H1 (cell line): ENCODE results near the gene RASSF5. TPM values are rescaled to one million over a fixed set of nuclear protein-coding genes. Genes with fewer than 3 reads are reported as not detected.
A peak's percentile ranks its signal among the peaks of the same experiment; 100 is the strongest.

Experiments
- BACH1 ChIP-seq: IDR thresholded peaks from 2 replicates; pipeline ENCODE4 v1.6.1; 2012; ENCODE audit warnings: low read length, improper control_type of control experiment
- BRCA1 ChIP-seq: IDR thresholded peaks from 2 replicates; pipeline ENCODE4 v1.6.1; 2012; ENCODE audit warnings: low read depth, low read length, improper control_type of control experiment
- CBX8 ChIP-seq: fragments of 300-800, 300-1000 bp; sonication (generic); IDR thresholded peaks from 2 replicates; pipeline ENCODE4 v1.7.1; 2016; ENCODE audit warnings: low read depth, low read length, borderline replicate concordance
- CREB1 ChIP-seq: IDR thresholded peaks from 2 replicates; pipeline ENCODE4 v1.6.1; 2012; ENCODE audit warnings: inconsistent platforms
- CTBP2 ChIP-seq: IDR thresholded peaks from 2 replicates; pipeline ENCODE4 v1.7.0; 2011; ENCODE audit warnings: borderline replicate concordance, mild to moderate bottlenecking, moderate library complexity, mixed read lengths, low read length; ENCODE audit not compliant: insufficient read depth, insufficient read length
- EP300 ChIP-seq, 2 experiments: IDR thresholded peaks; 1 replicate in 1 of 2; 2 replicates in 1 of 2; pipeline ENCODE4 v1.6.1; 2011 to 2012; ENCODE audit warnings: low read depth in 2 of 2, low read length in 2 of 2, mild to moderate bottlenecking in 2 of 2, borderline replicate concordance in 1 of 2, inconsistent platforms in 1 of 2, moderate library complexity in 1 of 2
- FOSL1 ChIP-seq: IDR thresholded peaks from 2 replicates; pipeline ENCODE4 v1.6.1; 2011; ENCODE audit warnings: mild to moderate bottlenecking, low read depth, low read length, moderate library complexity; ENCODE audit not compliant: insufficient read depth
- HDAC2 ChIP-seq, 2 experiments: fragments of 300-600 bp in 1 of 2; sonication (generic) in 1 of 2; IDR thresholded peaks; 2 replicates each; pipeline ENCODE4 v1.6.1; 2011 to 2012; ENCODE audit warnings: low read depth in 2 of 2, low read length in 2 of 2, mild to moderate bottlenecking in 2 of 2, moderate library complexity in 2 of 2, borderline replicate concordance in 1 of 2, inconsistent platforms in 1 of 2
- HDAC6 ChIP-seq: IDR thresholded peaks from one replicate; pipeline ENCODE4 v1.7.1; 2012; ENCODE audit warnings: low read depth, mild to moderate bottlenecking, inconsistent platforms, low read length, moderate library complexity
- JUND ChIP-seq: IDR thresholded peaks from 2 replicates; pipeline ENCODE4 v1.6.1; 2011; ENCODE audit warnings: mild to moderate bottlenecking, improper control_type of control experiment, low read length
- POU5F1 ChIP-seq: IDR thresholded peaks from 2 replicates; pipeline ENCODE4 v1.6.1; 2011; ENCODE audit warnings: low read depth, mild to moderate bottlenecking, low read length, moderate library complexity
- RBBP5 ChIP-seq: IDR thresholded peaks from 2 replicates; pipeline ENCODE4 v1.7.1; 2012; ENCODE audit warnings: low read depth, mild to moderate bottlenecking, inconsistent platforms, low read length, moderate library complexity, borderline replicate concordance
- SIRT6 ChIP-seq: IDR thresholded peaks from one replicate; pipeline ENCODE4 v1.7.1; 2012; ENCODE audit warnings: low read length, inconsistent platforms
- SP4 ChIP-seq: IDR thresholded peaks from 2 replicates; pipeline ENCODE4 v1.6.1; 2012; ENCODE audit warnings: low read length, inconsistent platforms
- TAF7 ChIP-seq: optimal IDR thresholded peaks from 2 replicates; pipeline ENCODE3; 2011; ENCODE audit warnings: low read depth, mild to moderate bottlenecking, inconsistent platforms, low read length, moderate library complexity, borderline replicate concordance
- TBP ChIP-seq: IDR thresholded peaks from 2 replicates; pipeline ENCODE4 v1.6.1; 2011; ENCODE audit warnings: low read depth, low read length, improper control_type of control experiment
- TCF12 ChIP-seq: IDR thresholded peaks from 2 replicates; pipeline ENCODE4 v1.6.1; 2011; ENCODE audit warnings: low read depth, mild to moderate bottlenecking, low read length
- polyA plus RNA-seq, 7 experiments: library from polyadenylated mRNA; depleted of rRNA in 3 of 7; stranded (reverse) in 5 of 7; unstranded in 2 of 7; fragments of >200 nt in 5 of 7; fragments of 200-250 nt in 2 of 7; gene quantifications; 1 replicate in 5 of 7; 2 replicates in 1 of 7; 4 replicates in 1 of 7; pipeline versions ENCODE4 v1.2.1 to v1.2.3, GENCODE V29; 2011 to 2013; ENCODE audit warnings: missing spikeins in 2 of 7, mixed read lengths in 2 of 7
- total RNA-seq: library from RNA; stranded (reverse); fragmentation: NEBNext Ultra II Directional; extraction: Animal tissue kit (Norgen Biotek cat#: 25700); gene quantifications from 2 replicates; pipeline ENCODE4 v1.2.1, GENCODE V29; 2021
- TF ChIP-seq, protein P1 (sequence below), 3 experiments: IDR thresholded peaks; 1 replicate in 2 of 3; 2 replicates in 1 of 3; pipeline versions ENCODE4 v1.5.1 to v1.6.1; 2011; ENCODE audit warnings: low read length in 3 of 3, mild to moderate bottlenecking in 3 of 3, inconsistent platforms in 2 of 3, low read depth in 1 of 3, moderate library complexity in 1 of 3; ENCODE audit not compliant: insufficient read depth in 1 of 3; ENCODE audit errors: control extremely low read depth in 1 of 3

The RASSF5 gene
- total and polyA plus RNA-seq, 2 of the 8 experiments (the other 6 are each of a cell fraction or from before 2014, with no cell fraction given): 0.82 to 1.8 TPM

DNA sequence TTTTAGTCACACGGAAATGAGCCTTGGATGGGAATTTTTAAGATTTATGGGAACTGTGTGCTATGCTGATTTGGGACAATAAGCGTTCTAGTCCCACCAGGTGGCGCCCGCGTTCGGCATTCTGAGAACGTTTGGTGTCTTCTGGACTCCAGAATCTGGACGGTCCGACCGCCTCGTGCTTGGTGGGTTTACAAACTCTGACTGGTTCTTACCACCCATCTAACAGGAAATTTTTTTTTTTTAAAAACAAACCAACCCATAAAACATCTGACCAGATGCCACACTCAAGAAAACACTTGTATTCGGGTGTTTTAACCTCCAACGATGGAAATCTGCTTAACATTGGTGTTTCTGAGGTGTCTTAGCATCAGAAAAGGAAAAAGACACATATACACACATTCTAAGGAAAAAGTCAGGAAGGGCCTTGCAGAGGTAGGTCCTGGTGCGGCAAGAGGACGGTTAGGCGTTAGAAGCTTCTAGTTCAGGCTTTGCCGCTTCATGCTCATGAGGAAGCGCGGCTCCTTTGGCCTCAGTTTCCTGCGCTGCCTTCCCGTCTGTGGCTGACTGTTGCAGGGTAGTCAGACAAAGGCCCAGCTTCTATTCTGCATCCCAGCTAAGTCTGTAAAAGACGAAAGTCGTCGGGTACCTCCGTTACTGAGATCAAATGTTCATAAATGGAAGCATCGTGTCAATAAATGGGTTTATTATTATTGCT lies 127.2 kb downstream of the RASSF5 start (continued):
- TF ChIP-seq JUND: no peak
- TF ChIP-seq HDAC2 (IDR thresholded peaks at IDR 0.05; ENCODE audit: borderline replicate concordance in 1 of 2, low read depth in 2 of 2, low read length in 2 of 2): no peak
- no peak for TF ChIP-seq TCF12
- no peak for TF ChIP-seq SP4
- no peak for TF ChIP-seq EP300 (IDR thresholded peaks at IDR 0.05; ENCODE audit: borderline replicate concordance in 1 of 2, low read depth in 2 of 2, low read length in 2 of 2)
- TF ChIP-seq POU5F1: no peak
- no peak for TF ChIP-seq TBP
- no peak for TF ChIP-seq CTBP2
- no peak for TF ChIP-seq TAF7
- TF ChIP-seq BRCA1: no peak
- TF ChIP-seq, protein P1, sequence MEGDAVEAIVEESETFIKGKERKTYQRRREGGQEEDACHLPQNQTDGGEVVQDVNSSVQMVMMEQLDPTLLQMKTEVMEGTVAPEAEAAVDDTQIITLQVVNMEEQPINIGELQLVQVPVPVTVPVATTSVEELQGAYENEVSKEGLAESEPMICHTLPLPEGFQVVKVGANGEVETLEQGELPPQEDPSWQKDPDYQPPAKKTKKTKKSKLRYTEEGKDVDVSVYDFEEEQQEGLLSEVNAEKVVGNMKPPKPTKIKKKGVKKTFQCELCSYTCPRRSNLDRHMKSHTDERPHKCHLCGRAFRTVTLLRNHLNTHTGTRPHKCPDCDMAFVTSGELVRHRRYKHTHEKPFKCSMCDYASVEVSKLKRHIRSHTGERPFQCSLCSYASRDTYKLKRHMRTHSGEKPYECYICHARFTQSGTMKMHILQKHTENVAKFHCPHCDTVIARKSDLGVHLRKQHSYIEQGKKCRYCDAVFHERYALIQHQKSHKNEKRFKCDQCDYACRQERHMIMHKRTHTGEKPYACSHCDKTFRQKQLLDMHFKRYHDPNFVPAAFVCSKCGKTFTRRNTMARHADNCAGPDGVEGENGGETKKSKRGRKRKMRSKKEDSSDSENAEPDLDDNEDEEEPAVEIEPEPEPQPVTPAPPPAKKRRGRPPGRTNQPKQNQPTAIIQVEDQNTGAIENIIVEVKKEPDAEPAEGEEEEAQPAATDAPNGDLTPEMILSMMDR (IDR thresholded peaks at IDR 0.05; ENCODE audit: control extremely low read depth in 1 of 3, insufficient read depth in 1 of 3, low read depth in 1 of 3, low read length in 3 of 3): peak; percentile 70 to 72 (median 70)
- TF ChIP-seq BACH1: no peak
- no peak for TF ChIP-seq HDAC6
- no peak for TF ChIP-seq FOSL1
- no peak for TF ChIP-seq SIRT6
- no peak for TF ChIP-seq RBBP5
- no peak for TF ChIP-seq CBX8
- no peak for TF ChIP-seq CREB1
